Adrenal gland (tissue), 5 donors: ENCODE results near the gene VPS18.

Experiments
- CTCF ChIP-seq, 6 experiments: fragments of 450-650 bp in 4 of 6; fragments of 200-600 bp in 2 of 6; sonication (generic) in 1 of 6; IDR thresholded peaks; 1 replicate in 5 of 6; 2 replicates in 1 of 6; pipeline versions ENCODE4 v1.5.1 to v1.8.0; 2016 to 2021; ENCODE audit warnings: antibody characterized with exemption in 6 of 6, mild to moderate bottlenecking in 2 of 6, moderate library complexity in 1 of 6
- POLR2A ChIP-seq, 2 donors: fragments of 450-650 bp; IDR thresholded peaks; one replicate each; pipeline ENCODE4 v1.6.1; 2017; ENCODE audit warnings: antibody characterized with exemption in 2 of 2, mild to moderate bottlenecking in 2 of 2, moderate library complexity in 1 of 2
- donor health status: DM: no; HTN: no; CAD: no.

GRCh38 chr15:40937762-40938535 lies 43.7 kb downstream of the VPS18 start:
- TF ChIP-seq CTCF (IDR thresholded peaks at IDR 0.05), result peak in 2 of 6 experiments; percentile 16 to 20
- TF ChIP-seq POLR2A (IDR thresholded peaks at IDR 0.05), result no peak
